ENCODE measurements around the gene NXT2.
"Not testable (repeated sequence)": the region's sequence is repeated elsewhere in the genome, so short reads cannot be mapped to it uniquely, and the experiment has no call there.

The NXT2 gene

DNA sequence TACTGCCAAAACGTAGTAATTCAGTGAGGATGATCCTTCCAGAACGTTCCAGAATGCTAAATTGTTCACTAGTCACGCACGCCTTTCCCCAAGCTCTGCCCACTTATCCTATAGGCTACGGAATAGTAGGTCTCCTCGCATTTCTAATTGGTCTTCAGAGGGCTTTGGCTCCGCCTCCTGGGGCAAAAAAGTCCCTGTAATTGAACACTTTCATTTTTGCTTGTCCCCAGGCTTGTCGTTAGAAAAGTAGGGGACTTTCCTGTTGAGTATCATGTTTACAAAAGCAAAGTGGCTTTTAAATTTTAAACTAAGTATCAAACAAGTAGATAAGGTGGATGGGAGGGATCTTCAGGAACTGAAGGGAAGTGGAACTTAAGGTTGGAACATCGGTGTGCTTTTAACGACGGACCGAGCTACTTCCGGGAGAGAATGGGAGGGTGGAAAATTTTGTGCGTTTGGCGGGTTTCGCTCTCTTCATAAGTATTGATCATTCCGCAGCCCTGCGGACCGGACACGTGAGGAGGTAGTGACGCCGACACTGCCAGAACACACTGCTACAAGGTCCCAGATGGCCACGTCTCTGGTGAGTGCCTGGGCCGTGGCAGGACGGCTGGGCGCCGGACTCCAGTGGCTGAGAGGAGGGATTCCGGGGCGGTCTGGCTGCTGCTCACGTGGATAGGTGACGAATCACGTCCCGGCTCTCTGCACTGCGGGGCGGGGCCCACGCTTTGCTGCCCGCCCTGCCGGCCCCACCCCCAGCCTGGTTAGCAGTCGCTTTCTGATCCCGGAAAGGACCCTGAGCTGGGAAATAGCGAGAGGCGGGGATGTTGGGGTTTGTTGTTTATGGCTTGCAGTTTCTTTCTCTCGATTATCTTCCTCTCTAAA lies at the start of gene NXT2:
Gene NXT2 (plus strand): TSS at position 406 of the 885 bp plus-strand sequence. CDS start 163 bp downstream, at position 569.
- DNase-seq = peak; percentile 97

DNA sequence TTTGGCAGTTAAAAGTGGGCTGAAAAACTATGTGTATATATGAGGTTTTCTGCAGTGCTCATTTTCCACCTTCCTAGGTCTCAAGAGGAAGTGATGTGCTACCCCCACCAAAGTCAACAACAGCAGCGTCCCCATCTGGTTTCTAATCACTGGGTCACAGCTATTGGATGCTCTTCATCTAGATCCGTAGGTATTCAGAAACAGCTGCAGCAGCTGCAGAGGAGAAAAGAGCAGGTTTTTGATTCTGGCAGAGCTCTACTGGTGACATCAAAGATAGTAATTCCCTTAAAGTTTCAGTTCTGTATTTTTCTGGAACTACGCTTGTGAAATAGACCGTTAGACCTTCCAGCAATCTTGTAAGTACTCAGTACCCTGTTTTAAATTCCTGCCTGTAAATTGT lies 49.0 kb upstream of the NXT2 start:
- DNase-seq = peak; percentile 14

DNA sequence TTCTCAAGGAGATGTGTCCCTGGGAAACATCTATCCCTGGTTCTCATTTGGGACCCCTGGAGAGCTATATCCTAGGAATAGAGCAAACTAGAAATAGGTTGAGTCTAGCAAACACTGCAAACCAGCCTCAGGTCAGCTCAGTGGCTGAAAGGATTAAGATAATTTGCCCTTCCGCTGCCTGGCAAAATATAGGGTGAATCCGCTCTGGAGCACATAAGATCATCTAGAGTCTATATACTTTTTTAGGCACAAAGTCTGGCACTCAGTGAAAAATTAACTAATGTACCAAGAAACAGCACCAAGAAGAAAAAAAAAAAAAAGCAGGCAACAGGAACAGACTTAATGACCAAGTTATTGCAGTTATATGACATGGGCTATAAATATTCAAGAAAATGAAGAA lies 47.5 kb upstream of the NXT2 start:
- no peak for DNase-seq

DNA sequence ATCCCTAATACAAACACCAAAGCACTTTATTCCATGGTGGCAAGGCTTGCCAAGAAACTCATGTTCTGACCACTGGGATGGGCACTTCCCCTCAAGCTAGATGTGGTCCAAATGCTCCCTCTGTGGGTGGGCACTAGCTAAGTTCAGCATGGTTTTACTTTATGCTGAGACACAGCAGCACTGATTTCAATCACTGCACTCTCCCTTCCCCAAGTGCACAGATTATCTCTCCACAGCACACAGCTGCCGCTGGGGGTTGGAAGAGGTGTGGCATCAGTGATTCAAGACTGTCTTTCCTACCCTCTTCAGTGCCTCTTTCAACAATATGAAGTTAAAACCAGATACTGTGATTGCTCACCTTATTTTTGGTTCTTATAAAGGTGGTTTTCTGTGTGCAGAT lies 38.2 kb upstream of the NXT2 start:
- no peak for DNase-seq

DNA sequence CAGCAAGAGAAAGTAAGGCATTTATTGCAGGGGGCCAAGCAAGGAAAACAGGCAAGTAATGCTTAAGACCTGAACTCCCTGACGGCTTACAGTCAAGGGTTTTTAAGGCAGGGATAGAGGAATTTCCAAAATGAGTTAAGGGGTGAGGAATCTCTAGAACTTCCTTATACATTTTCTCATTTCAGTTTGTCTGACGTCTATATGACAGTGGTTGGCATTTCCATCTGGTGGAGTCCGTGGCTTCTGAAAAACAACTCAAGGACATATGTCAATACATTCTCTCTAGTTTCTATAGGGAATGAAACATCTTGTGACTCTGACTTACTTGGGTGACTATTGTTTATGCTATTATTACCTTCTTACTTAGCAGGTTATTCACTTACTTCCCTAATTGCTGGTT lies 35.5 kb upstream of the NXT2 start:
- no peak for DNase-seq

DNA sequence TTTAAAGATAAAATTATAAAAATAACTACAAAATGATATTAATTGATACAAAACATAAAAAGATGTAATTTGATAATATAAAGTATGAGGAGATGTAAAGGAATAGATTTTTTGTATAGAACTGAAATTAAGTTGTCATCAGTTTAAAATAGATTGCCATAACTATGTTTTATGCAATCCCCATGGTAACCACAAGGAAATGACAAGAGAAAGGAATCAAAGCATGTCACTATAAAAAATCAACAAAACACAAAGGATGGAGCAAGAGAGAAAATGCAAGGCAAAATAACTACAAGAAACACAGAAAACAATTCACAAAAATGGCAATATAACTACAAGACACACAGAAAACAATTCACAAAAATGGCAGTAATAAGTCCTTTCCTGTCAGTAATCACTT lies 27.7 kb upstream of the NXT2 start:
- no peak for DNase-seq

DNA sequence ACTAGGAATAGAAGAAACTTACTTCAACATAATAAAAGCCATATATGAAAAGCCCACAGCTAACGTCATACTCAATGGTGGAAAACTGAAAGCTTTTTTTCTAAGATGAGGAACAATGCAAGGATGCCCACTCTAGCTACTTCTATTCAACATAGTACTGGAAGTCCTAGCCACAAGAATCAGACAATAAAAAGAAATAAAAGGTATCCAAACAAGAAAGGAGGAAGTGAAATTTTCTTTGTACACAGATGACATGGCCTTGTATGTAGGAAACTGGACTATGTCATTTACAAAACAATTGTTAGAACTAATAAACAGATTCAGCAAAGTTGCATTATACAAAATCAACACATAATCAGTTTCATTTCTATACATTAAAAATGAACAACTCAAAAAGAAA lies 25.5 kb upstream of the NXT2 start:
- DNase-seq = no peak

DNA sequence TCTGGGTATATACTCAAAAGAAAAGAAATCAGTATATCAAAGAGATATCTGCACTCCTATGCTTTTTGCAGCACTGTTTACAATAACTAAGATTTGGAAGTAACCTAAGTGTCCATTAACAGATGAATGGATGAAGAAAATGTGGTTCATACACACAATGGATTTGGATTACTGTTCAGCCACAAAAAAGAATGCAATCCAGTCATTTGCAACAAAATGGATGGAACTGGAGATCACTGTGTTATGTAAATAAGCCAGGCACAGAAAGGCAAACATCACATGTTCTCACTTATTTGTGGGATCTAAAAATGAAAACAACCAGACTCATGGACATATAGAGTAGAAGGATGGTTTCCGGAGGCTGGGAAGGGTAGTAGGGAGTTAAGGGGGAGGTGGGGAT lies 17.6 kb upstream of the NXT2 start:
- peak; percentile 14 for DNase-seq

DNA sequence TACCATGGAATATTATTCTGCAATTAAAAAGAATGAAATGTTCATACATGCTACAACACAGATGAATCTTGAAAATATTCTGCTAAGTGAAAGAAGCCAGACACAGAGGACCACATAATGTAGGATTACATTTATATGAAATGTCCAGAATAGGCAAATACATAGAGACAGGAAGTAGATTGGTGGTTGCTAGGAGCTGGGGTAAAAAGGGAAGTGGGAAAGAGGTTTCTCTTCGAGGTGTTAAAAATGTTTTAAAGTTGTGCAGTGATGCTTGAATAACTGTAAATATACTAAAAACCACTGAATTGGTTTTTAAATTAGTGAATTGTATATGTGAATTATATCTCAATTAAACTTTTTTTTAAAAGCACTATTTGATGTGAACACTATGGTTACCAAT lies 3.6 kb upstream of the NXT2 start:
- no peak for DNase-seq

DNA sequence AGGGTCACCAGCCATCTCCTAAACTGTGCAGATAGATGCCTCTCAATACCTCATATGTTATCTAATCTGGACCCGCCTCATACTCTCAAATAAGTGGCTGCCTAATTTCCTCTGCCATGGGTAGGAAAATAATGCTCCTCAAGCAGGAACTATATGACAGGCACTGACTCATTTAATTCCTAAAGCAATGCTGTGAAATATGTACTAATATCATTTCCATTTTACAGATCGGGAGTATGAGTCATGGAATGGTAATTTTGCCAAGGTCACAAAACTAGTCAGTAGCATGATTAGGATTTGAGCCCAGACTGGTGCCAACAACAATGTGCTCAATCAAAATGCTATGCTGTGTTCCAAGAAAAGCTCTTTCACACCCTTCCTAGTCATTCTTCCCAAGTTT lies 3.0 kb upstream of the NXT2 start:
- no peak for DNase-seq

DNA sequence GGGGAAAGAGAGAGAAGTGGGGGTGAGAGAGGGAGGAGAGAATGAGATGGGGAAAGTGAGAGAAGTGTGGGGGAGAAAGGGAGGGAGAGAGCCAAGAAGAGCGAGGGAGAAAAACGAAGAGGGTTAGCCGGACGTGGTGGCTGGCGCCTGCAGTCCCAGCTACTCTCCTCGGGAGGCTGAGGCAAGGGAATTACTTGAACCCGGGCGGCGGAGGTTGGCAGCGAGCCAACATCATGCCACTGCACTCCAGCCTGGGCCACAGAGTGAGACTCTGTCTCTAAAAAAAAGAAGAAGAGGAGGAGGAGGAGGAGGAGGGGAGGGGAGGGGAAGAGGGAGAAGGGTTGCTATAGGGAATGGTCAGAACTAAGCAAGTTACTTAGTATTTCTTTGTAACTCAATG lies 1.7 kb upstream of the NXT2 start:
- DNase-seq = no peak

DNA sequence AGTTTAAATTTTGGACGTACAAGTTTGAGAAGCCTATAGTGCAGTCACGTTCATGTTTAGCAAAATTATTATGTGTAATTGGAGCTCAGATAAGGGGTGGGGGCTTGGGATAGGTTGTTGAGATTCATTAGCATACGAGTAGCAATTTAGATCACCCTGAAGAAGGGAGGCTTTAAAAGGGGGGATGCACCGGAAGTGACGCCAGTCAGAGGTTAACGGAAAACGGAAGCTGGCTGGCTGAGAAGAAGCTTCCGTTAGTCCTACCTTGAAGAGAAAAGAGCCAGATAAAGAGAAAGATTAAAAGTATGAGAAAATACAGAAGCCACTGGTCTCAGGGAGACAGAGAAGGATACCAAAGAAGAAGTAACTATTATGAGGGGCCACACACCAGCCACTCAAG lies 1.1 kb upstream of the NXT2 start:
- no peak for DNase-seq

DNA sequence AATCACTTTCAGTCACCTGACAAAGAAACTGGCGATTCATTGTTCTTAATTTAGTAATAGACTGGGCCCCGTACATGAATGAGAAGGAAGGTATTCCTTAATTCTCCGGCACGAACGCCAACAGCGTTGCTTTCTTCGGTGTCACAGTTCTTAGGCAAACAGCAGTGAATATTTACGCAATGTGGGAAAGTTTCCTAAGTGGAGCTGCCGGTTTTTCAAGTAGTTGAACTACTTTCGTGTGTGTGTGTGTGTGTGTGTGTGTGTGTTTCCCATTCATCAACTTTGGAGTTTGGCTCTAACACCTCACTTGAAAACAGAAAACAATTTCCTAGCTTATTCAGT lies 651 bp downstream of the NXT2 start:
- peak; percentile 86 for DNase-seq

DNA sequence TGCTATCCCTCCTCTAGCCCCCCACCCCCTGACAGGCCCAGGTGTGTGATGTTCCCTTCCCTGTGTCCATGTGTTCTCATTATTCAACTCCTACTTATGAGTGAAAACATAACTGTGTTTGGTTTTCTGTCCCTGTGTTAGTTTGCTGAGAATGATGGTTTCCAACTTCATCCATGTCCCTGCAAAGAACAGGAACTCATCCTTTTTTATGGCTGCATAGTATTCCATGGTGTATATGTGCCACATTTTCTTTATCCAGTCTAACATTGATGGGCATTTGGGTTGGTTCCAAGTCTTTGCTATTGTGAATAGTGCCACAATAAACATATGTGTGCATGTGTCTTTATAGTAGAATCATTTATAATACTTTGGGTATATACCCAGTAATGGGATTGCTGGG lies 2.4 kb downstream of the NXT2 start:
- not testable (repeated sequence) for DNase-seq

DNA sequence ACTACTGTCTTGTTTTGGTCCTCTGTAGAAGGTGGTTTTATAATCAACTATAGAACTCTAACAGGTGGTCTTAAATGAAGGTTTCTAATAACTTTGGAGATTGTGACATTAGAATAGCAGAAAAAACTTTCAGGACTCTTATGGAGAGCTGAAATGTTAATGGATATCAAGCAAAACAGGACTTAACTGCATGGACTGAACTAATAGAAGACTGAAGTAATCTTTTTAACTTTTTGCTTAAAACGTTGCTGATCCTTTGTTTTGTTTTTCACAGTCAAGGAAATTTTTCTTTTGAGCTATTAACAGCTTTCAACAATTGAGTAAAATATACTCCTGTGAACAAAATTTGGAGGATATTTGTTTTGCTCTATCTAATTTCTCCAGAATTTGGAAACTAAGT lies 17.2 kb downstream of the NXT2 start:
- DNase-seq = peak; percentile 16

DNA sequence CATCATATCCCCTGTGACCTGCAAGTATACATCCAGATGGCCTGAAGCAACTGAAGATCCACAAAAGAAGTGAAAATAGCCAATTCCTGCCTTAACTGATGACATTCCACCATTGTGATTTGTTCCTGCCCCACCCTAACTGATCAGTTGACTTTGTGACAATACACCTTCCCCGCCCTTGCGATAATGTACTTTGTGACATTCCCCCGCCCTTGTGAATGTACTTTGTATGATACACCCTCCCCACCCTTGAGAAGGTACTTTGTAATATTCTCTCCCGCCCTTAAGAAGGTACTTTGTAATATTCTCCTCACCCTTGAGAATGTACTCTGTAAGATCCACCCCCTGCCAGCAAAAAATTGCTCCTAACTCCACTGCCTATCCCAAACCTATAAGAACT lies 39.4 kb downstream of the NXT2 start:
- DNase-seq = not testable (repeated sequence)

DNA sequence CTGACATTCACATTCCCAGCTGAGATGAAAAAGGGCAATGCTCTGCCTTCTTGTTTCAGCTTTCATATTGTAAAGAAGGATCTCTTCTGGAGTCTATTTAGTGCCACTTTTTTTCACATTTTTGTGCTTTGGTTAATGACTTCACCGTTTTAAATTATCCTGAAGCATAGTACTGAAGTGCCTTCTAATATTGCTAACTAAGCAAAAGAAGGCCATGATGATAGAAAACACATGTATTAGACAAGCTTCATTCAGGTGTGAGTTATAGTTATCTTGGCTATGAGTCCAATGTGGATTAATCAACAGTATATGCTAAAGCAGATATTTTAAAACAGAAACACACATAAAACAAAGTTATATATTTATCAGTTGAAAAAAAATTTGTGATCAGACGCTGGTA lies 40.4 kb downstream of the NXT2 start:
- DNase-seq = no peak

DNA sequence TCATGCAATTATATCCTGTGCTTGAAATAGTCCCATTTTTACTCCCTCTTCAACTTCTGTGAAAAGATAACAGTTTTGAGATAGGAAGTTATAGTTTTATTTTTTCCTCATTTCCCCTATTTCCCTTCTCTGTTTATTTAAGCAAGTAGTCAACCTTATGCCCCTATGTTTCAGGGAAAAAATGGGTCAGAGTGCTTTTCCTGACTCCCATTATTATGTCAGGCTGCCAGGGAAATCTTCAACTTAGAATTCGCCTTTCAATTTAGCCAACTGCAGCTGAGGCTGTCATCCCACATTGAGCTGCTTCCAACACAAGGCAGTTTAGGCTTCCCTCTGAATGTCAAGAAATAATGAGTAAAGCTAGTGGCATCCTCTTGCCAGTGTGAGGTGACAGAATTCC lies 42.3 kb downstream of the NXT2 start:
- DNase-seq = no peak

DNA sequence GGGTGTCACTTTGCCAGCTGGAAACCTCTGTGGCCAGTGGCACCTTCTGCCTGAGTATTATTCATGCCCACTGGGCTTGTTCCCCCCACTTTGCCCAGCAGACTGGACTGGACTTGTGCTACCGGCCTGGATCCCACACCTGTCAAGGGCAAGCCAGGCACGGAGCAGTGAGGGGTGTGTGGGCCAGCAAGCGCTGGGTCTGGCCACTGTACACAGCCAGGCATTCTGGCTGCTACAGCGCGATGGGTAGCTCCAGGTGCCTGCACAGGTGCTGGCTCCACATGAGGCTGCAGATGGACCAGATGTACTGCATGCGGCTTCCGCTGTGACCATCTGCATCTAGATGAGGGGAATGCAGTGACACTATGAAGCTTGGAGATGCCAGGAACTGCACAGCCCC lies 48.8 kb downstream of the NXT2 start:
- no peak for DNase-seq

DNA sequence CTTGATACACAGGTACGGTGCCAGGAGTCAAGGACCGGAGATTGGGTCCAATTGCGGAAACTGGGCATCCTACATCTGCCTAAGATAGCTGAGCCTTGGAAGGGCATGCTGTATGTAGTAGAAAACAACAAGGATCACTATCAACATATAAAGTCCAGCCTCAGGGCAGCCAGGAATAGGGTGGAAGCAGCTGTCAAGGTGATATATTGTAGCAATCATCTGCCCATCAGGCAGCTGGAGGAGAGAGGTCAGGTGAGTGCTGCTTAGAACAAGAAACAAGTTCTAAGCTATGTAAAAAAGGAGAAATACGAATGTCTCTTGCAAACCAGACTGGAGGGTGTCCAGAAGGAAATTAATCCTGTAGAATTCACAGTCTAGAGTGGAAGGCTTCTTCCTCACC lies 53.5 kb downstream of the NXT2 start:
- no peak for DNase-seq
